ENCODE results near the gene LARP6.
A peak's percentile ranks its signal among the peaks of the same experiment; 100 is the strongest.
"Not testable (repeated sequence)": the region's sequence is repeated elsewhere in the genome, so short reads cannot be mapped to it uniquely, and the experiment has no call there.

Gene LARP6

DNA sequence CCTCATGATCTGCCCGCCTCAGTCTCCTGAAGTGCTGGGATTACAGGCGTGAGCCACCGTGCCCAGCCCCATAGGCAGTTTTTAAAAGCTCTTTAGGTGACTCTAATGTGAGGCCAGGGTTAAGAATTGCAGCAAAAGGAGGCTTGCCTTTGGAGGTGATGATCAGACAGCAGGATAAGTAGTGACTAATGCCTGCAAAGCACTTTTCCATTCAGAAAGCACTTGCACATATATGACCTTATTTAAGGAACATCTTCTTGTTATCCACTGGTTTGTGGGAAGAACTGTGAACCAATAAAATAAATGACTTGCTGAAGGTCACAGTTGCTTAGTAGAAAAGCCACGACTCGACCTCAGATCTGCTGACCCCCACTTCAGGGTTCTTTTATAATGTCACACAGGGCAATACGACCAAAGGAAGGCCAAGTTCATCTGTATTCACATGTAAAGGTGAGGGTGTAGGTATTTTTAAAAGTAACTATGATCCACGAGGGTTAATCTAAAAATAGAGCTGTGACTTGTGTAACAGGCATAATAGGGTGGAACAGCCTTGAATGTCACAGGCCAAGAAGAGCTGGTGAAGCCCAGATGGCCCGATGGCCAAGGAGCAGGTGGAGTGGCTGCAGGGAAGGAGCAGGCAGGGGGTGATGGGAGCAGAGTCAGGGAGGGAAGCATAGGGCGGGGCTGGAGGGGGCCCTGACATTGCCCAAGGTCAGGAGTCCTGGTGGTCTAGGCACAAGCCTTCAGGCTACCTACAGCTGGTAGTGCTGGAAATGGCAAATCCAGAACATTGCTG lies 24.4 kb downstream of the LARP6 start:
- no peak for DNase-seq

DNA sequence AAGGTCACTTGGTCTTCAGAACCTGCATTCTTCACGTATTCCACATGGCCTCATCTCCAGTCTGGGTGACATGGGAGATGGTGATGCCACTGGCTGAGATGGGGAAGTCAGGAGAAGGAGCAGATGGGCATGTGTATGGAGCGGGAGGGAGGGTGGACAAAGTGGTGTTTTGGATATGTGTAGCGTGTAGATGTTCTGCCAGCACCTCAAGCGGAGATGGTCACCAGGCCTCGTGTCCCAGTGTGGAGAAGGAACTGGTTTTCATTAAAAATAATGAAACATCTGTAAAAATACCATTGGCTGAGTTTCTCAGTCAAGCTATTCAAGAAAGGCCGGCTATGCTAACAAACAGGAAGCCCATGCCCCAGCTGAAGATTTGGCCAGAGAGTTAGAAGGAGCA lies 26.2 kb downstream of the LARP6 start:
- DNase-seq, result no peak

DNA sequence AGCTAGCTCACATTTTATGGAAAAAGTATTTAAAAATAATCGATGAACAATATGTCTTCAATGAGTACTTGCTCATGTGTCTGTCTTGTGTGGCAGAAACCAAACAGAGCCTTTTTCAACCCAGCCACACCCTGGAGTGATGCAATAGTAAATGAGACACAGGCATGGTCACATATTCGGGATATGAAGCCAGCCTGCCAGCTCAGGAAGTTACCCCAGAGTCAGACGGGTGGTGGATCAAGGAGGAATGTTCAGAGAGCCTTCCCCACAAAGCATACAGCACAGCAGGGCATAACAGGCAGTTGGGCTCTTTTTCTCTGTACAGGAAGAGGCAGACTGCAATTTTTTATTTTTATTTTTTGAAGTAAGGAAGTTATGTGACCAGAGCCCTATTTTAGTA lies 27.3 kb downstream of the LARP6 start:
- DNase-seq, result no peak

DNA sequence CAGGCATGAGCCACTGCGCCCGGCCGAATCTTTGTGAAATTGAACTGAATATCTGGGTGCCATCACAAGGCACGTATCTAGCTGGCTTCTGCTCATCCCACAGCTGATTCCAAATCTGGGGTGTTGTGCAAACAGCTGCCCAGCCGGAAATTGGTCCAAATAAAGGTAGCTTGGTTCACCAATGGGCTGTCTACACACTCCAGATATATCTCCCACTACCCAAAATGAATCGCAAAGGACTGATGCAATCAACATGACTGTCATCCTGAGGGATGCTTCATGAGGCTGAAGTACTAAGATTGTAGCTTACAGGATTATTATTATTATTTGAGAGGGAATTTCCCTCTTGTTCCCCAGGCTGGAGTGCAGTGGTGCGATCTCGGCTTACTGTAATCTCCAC lies 28.1 kb downstream of the LARP6 start:
- no peak for DNase-seq

DNA sequence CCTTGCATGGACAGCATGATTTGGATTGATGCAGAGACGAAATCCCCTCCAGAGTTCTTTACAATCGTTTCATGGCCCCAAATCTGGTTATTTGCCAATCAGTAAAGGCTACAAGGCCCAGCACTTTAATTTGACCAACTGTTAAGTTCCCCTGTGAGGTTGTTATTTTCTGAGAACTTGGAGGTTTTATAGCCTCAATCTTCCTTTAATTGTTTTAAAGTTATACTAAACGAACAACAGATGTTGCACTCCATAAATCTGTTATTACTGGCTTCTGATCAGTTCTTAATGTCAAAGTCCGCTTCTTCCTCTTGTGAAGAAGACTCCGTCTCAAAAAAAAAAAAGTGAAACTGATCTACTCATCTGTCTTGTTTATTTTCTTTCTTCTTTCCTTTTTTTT lies 30.8 kb downstream of the LARP6 start:
- peak; percentile 26 for DNase-seq

DNA sequence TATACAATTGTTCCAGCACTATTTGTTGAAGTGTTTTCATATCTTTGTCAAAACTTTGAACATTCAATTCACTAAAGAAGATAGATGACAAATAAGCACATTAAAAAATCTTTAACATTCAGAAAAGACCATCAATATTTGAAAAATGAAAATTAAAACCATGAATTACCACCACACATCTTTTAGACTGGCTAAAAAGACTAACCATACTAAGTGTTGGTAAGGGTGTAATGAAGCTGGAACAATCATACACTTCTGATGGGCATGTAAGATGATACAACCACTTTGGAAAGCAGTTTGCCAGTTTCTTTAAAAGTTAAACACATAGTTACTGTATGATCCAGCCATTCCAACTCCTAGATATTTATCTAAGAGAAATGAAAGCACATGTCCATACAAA lies 33.7 kb downstream of the LARP6 start:
- no peak for DNase-seq

DNA sequence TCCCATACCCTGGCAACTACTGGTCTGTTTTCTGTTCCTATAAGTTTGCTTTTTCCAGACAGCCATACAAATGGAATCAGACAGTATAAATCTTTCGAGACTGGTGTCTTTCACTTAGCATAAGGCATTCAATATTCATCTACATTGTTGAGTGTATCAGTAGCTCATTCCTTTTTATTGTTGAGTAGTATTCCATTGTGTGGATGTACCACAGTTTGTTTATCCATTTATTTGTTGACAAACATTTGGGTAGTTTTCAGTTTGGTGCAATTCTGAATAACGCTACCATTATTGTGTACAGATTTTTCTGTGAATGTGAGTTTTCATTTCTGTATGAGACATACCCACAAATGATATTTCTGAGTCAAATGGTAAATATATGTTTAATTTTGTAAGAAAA lies 35.4 kb downstream of the LARP6 start:
- DNase-seq, result no peak

DNA sequence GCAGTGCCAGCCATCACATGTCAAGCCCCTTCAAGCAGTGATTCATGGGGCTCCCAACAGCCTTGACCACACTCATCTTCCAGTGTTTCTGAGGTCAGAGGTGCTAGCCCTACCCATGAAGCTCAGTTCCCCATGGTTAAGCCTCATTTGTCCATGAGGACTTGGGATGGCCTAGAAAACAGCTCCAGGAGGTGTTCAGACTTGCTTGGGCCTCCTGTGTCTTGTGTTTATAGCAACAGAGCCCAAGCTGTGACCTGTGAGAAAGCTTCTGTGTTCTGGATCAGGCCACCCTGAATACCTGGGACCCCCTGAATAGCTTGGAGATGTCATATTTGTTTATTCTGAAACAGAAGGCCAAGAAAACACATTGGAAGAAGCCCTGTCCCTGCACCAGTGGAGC lies 36.7 kb downstream of the LARP6 start:
- no peak for DNase-seq

DNA sequence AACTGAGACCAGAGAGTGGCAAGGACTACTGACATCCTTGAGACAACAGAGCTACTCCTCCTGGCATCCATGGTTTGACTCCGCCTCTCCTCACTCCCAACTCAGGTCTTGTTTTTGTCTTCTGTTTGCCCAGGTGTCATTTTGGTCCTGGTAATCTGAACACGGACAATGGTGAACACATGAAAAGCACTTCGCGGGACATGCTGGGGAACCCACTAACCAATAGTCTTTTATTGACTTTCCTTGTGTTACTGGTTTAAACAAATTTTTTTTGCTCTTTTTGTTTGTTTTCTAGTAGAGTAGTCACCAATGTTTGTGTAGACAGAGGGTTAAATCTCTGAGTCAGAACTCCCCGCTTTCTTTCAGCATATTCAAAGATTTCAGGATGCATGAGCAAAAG lies 38.4 kb downstream of the LARP6 start:
- no peak for DNase-seq

DNA sequence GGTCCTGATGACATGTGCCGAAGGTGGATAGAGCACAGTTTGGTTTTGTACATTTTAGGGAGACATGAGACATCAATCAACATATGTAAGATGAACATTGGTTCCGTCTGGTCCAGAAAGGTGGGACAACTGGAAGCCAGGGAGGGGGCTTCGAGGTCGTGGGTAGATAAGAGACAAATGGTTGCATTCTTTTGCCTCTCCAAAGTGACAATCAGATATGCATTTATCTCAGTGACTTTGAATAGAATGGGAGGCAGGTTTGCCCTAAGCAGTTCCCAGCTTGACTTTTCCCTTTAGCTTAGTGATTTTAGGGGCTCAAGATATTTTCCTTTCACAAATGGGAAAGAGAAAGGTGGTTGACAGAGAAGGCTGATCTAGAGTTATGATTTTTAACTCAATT lies 38.9 kb downstream of the LARP6 start:
- not testable (repeated sequence) for DNase-seq

DNA sequence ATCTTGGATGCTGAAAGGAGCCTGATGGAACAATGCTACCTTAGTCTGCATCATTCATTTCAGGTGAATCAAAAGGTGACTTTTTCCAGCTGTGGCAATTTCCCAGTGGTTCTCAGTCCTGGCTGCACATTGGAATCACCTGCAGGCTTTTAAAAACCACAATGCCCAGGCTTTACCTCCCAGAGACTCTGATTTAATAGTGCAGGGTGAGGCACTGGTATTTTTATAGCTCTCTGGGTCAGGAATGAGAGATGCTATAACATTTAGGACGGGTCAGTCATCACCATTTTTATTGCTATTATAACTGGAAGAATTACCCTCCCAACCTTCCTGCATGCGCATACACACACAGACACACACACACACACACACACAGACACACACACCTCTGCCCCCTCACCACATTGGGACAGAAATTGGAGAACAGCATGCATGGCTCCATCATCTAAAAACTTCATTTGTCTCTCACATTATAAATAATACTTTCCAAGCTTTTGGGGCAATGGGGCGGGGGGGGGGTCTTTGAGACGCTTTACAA lies 41.1 kb downstream of the LARP6 start:
- no peak for DNase-seq

DNA sequence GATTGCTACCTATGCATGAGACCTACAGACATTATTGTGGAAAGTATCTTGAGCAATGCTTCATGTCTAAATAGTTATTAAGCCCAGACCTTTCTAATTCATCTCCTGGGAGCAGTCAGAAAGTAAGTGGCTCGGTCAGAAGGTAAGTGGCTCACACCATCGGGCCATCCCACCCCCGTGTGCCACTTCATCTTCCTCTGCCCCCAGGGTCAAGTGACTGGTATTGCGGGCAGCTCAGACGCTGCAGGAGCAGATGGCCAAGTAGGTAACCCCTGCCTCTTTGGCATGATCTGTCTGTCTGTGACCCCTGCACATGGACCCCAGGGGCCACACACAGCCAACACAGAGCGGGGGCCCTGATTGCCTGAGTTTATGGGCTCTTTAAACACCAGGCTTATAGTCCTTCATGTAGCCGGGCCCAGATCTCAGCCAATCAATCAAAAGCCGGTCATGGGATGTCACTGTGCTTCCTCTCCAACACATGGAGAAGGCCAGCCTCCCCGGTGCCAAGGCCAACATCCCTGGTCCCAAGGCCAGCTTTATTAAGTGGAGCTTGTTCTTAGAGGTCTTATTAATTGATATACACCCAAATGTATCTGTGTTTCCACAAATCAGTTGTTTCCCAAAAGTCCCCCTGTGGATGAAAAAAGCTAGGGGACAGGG lies 42.9 kb downstream of the LARP6 start:
- DNase-seq, result no peak

DNA sequence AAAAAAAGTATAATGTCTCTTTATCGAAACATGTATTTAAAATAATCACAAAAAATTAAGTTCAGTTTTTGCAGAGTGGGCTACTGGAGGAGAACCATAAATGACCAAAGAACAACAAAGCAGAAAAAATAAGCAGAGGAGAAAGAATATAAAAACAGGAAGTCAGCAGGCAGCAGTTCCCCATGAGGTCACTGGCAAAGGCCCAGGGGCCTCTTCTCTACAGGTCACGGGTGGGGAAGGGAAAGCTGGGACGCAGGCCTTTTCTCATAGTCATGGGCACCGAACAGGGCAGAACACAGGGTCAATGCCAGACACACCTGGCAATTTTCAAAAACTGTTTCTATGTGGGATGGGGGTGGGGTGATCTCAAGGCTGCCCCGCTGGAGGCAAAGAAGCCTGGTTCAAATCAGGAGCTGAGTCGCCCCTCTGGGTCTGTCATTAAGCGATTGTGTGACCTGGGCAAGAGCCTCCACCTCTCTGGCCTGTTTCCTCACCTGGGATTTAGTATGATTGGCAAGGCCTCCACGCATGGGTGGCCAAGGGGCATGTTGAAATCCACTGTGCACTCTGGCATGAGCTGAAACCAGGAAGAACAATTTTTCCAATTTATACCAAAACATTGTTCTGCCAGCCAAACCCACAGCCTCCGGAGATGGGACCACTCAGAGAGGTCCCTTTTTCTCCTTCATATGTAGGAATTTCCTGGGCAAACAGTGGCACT lies 46.8 kb downstream of the LARP6 start:
- no peak for DNase-seq

DNA sequence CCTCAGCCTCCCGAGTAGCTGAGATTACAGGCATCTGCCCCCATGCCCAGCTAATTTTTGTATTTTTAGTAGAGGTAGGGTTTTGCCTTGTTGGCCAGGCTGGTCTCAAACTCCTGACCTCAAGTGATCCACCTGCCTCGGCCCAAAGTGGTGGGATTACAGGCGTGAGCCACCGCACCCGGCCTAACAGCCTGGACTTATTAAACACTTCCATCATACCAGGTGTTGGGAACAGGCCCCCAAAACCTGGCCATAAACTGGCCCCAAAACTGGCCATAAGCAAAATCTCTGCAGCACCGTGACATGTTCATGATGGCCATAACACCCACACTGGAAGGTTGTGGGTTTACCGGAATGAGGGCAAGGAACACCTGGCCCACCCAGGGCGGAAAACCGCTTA lies 49.6 kb downstream of the LARP6 start:
- DNase-seq, result not testable (repeated sequence)

DNA sequence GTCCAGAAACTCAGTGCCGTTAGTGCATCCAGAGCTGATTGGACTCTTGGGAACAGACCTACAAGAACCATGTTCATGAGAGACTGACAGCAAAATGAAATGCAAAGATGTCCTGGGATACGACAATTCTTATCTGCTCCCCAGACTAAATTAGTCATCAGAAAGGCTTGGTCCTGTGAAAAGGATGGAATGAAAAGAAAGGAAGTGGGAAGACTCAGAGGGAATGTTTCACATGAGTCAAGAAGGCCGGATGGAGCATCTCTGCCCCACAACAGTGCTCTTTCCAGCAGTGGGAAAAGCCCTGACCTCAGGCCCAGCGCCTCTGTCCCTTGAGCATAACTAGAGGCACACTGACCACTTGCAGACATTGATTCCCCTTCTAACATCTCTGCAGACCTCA lies 51.3 kb downstream of the LARP6 start:
- no peak for DNase-seq

DNA sequence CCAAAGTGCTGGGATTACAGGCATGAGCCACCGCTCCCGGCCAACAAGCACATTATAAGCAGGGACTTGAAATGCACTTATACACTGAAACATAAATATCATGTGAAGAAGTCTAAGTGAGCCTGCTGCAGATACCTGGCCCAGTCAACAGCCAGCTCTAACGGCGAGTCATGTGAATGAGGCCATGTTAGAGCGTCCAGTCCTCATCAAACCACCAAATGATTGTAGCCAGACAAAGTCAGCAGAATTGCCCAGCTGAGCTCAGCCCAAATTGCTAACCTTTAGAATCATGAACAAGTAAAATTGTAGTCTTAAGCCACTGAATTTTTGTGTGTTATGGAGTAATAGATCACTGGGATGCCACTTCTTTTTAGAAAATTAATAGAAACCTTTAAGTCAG lies 52.8 kb downstream of the LARP6 start:
- no peak for DNase-seq

DNA sequence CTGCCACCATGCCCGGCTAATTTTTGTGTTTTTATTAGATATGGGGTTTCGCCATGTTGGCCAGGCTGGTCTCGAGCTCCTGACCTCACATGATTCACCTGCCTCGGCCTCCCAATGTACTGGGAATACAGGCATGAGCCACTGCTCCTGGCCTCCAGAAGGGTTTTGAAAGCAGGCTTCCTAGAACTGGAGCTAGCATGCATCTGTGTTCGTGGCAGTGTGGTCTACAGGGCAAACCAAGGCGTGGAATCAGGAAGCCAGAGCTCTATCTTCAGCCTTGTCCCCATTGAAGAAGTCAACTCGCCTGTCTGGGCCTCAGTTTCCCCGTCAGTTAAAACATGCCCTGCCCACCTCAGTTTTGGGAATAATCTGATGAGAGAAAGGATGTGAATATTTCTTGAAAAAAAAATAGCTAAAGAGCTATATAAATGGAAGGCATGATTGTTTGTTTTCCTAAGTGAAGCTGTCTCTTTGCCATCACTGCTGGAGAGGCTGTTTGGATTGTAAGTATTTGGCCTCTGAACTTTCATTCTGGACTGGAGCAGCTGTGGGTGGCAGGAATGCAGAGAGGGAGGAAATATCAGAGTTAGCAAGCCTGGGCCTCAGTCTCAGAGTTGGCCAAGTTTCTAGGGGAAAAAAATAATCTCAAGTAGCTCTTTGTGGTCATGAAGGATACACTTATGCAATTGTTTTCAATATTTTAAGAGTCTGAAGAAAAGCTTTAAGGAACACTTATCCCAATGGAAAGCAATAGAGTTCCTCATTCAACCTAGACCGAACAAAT lies 54.1 kb downstream of the LARP6 start:
- no peak for DNase-seq

DNA sequence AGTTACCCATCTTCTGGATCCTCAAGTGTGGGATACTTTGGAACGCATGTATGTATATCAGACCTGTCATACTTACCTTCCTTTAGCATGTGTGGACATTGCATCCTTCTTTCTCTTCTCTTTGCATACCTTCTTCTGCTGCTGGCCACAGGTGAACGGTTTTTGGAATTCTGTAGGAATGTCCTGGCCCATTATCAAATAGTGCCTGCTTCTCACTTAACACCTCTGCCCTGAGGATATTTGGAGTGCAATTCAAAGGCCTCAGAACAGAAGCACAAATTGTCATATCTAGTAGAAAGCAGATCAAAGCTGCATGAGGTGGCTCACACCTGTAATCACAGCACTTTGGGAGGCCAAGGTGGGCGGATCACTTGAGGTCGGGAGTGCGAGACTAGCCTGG lies 56.5 kb downstream of the LARP6 start:
- DNase-seq, result no peak

DNA sequence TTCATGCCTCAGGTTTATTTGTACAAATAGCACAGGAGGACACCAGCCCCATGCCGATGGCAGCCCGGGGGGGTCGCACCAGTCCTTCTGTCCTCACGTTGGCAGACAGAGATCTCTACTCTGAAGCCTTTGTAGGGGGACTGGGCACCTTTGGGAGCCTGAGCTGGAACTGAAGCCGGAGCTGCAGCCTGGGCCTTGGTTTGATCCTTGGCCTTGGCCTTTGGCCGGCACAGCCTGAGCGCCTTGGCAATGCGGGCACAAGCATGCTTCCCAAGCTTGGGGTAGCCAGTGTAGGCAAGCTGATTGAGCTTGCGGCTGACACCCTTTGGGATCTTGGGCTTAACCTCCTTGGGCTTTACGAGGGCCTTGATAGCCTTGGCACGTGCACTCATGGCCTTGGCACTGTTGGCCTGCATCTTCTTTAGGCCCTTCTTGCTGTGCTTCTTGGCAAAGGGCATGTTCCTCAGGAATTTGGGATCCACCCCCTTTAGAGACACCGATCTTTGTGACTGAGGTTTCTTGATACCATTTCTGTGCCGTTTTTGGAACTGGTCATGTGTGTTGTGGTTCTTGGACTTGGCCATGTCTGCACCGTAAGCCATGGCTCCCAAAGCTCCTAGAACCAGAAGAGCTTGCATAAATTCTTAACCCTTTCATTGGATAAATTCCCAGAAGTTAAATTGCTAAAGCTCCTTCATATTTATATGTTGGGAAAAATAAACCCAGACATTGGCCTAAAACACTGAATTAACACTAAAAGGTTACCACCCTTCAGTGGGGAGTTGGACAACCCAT lies 57.2 kb downstream of the LARP6 start:
- DNase-seq, result no peak

DNA sequence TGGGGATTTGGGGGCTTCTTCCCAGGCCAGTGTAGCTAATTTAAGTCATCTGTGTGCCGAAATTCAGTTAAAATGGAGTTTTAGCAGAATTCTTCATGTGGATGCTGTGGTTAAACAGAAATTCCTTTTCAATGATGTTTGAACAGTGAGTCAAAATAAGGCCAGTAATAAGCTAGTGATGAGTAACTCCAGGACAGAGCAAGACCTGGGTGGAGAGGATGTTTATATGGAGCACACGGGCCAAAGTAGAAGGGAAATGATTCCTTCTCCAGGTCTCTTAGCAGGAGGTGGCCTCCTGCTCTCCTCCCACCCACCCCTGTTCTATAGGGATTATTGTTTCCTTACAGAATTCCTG lies 58.7 kb downstream of the LARP6 start:
- DNase-seq, result no peak

DNA sequence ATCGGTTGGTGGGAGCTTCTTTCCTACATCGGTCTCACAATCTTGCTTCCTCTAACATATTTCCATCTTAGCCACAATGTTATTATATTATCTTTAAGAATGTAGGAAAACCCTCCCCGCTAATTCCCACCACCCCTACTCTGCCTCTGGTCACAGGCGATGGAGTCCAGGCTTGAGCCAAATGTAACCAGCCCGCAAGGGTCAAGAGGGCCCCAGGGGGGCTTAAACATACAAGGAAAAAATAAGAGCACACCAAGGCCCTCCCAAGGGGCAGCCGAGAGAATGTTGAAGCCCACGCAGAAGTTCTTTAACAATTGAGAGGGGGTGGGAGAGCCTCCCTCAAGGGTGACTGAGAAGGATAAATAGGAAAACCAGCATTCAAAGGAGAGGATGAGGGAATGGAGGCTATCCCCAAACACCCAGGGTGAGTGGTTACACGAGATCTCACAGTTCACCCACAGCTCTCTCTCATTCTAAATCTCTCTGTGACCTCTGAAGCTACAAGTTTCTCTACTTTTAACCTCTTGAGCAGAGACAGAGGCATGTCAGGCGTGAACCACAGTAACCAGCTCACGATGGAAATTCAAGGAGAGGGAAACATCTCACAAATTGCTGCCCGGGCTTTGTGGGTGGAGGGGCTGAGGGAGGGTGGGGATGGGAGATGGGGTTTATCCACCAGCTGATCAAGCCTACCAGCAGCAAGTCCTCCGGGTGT lies 59.2 kb downstream of the LARP6 start:
- DNase-seq, result no peak

DNA sequence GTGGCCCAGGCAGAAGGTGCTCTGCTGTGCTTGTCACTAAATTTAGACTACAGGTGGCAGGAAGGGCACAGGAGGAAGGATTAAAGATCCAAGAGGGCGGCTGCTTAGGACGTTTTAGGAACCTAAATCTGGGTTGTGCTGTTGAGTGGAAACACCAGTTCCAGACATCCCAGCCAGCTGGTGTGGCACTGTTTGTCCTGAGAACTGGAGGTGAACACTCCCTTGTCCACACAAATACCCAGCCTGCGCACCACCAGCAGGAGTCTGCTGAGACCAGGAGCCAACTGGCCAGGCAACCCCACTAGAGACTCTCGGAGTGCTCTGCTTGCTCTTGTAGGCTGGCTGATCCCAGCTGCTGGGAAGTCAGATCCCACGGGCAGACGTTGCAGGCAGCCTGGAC lies 60.3 kb downstream of the LARP6 start:
- DNase-seq, result no peak

Data from NCI-H82 (cell line).